NCI-H2196 treated with DMSO at 0.1 percent for 48 hours (cell line): ENCODE results near the gene SPACA1.

Experiments
- DNase-seq: peaks from one replicate; lab custom pipeline; 2025; ENCODE audit not compliant: unreplicated experiment; lab: John Stamatoyannopoulos, UW

The SPACA1 gene

DNA sequence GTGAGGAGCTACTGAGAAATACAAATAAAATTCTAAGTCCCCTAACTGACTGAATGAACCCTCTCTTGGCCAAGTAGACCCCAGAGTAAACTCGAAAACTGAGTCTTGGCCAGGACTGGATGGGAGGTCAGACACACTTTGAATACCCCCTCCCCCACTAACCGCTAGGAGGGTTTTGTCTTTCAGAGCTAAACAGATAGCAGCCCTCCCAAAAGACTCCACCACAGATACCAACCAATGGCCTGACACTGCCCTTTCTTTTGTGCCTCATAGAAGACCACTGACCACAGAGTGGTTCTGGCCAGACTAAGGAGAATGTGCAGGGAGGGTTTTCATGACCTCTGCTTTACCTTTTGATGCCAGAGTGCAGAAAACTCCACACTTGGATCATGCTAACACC lies 42.1 kb downstream of the SPACA1 start:
- no peak for DNase-seq

DNA sequence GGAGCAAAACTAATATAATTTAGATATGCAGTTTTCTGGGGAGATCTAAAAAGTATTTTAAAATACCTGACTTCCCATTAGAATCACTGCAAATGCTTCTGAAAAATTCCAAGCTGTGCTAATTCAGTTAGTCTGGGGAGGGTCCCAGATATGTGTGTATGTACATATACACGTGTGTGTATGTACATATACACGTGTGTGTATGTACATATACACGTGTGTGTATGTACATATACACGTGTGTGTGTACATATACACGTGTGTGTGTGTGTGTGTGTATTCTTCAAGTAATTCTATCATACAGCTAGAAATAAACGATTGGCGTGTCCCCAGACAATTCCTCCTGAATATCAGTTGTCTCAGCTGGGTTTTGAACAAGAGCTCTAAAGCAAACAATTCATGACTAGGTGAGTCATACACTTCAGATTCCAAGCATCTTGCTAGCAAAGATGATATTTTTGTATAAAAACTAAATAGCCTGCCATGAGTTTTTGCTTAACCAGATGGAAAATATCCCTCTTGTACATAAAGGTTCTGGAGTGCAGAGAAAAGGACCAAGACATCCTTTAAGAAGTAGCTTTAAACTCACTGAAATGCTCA lies 58.2 kb downstream of the SPACA1 start:
- DNase-seq, result no peak

DNA sequence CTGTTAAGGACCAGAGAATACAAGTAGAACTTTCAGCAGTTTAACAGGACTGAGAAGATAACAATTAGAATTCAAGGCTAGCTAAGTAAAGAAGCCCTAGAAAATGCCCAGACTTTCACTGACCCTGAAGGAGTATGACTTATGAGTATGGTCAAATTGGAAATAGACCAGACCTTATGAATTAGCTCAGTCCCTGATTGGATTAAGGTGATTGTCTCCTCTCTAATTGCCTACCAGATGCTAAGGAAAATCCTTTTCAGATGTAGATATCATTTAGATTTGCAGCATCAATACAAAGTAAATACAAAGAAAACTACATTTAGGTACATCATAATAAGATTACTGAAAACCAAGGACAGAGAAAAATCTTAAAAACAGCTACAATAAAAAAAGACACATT lies 59.6 kb downstream of the SPACA1 start:
- no peak for DNase-seq

DNA sequence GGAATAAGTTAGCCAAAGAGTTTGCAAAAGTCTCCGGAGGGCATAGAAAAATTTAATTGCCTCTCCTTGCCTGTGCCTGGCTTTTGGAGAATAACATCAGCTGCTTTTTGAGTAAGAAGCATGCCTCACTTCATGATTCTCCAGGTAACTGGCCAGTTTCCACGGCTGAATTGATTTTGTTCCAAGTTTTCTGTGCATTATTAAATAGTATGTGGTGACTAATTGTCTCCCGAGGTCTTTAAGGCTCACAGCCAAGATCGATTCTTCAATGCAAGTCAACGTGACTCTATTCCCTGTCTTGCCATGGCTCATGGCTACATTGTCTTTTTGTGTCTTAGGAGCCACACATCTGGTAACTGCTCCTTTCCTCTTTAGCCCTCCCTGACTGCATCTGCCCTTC lies 64.3 kb downstream of the SPACA1 start:
- no peak for DNase-seq

DNA sequence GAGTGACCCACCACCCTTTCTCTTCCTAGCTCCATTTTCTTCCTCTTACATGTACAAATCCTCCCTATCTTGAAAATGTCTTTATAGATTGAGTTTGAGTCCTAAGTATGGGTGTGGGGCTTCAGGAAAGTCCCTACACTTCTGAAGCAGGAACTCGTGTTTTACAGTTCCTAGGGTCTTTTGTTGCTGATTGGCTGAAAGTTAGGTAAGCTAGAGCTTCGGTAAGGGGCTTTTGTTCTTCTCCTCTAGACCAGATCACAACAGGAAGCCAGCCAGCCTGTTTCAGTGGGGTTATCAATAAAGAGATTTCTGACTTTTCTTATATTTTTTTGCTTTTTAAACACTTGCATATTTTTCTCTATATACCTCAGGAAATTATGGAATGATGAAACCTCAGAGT lies 67.2 kb downstream of the SPACA1 start:
- DNase-seq, result no peak

DNA sequence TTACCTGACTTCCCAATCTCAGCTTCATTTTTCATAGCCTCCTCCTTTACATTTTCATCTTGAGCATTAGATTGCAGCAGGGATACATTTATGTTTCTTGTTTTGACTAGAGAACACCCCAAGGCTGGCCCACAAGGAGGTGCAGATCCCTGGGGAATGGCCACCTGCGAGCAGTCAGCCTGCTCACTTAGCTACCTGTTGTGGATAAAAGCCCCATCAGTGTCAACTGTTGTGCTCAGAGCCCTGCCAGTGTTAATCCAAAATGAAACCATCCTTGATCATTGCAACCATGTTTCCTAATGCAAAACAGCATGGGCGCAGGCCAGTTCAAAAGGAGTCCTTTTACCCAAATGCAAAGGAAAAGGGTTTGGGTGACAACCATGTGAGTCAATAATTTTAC lies 67.7 kb downstream of the SPACA1 start:
- no peak for DNase-seq

DNA sequence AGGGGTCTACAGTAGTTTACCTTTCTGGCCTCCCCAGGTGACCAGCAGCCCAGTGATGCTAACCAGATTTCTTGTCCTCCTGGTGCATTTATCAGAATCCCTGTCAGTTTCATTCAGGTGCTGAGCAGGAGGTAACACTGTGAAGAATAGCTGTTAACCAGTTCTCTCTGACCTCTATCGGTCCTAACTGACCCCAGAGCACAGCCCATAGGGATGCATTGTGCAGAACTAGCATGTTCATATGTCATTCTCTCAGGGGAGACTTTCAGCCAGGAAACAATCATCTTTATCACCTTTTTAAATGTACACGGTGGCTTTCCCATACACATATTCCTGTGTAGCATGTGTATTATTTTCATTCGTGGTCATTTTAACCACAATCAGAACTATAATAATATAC lies 68.6 kb downstream of the SPACA1 start:
- no peak for DNase-seq
